ENCODE measurements around the gene MPPED2. TPM values are rescaled to one million over a fixed set of nuclear protein-coding genes. Genes with fewer than 3 reads are reported as not detected.

MPPED2 gene
- total RNA-seq, 5 donors from 2014 or later (not counting 1 experiment from before 2014, with no cell fraction given): 0.58 to 8.1 (median 0.99) TPM

- Histone ChIP-seq H3K4me1 (ENCODE audit: control insufficient read depth in 1 of 2, extremely low read depth in 1 of 2, insufficient read depth in 2 of 2, low read length in 2 of 2) (no peaks in the 10 kb centered on the region), H3K36me3 (ENCODE audit: control insufficient read depth in 2 of 2, extremely low read depth in 1 of 2, insufficient read depth in 1 of 2, low read length in 1 of 2) (no peaks in the 10 kb centered on the region), H3K4me3 (ENCODE audit: control insufficient read depth in 1 of 2, extremely low read depth in 1 of 2, low read length in 1 of 2) (no peak overlapping the region), H3K9me3 (no peaks in the 10 kb centered on the region), H3K27me3 (replicated peaks in 1 of 2; ENCODE audit: control insufficient read depth in 2 of 2, extremely low read depth in 1 of 2, insufficient read depth in 2 of 2, low read length in 1 of 2) (no peaks in the 10 kb centered on the region), H3K27ac (ENCODE audit: low read length) (no peak overlapping the region)
- Mint-ChIP-seq H3K4me3 (no peak overlapping the region), H3K9me3 (no peaks in the 10 kb centered on the region), H3K36me3 (no peaks in the 10 kb centered on the region), H3K27ac (no peak overlapping the region), H3K4me1 (no peaks in the 10 kb centered on the region), H3K27me3 (peaks cover 0 to 2% of the 10 kb centered on the region in 2 donors)
- no peak for ATAC-seq (replicated peaks in 1 of 4)
- WGBS (ENCODE audit: insufficient coverage): no CpG with 5 or more reads among the region's 1 CpG
- ChIA-PET CTCF (no interaction called here), POLR2A (no interaction called here)
- DNase-seq: no peak
Observed at GRCh38 chr11:30465623-30466022, 120.5 kb downstream of the MPPED2 start.

GRCh38 chr11:30465192-30465591 is 121.0 kb downstream of the MPPED2 start:
- Mint-ChIP-seq H3K27ac (no peak overlapping the region), H3K4me1 (no peaks in the 10 kb centered on the region), H3K27me3 (peaks cover 0 to 2% of the 10 kb centered on the region in 2 donors), H3K9me3 (no peaks in the 10 kb centered on the region), H3K36me3 (no peaks in the 10 kb centered on the region), H3K4me3 (no peak overlapping the region)
- Histone ChIP-seq H3K27ac (ENCODE audit: low read length) (no peak overlapping the region), H3K4me1 (ENCODE audit: control insufficient read depth in 1 of 2, extremely low read depth in 1 of 2, insufficient read depth in 2 of 2, low read length in 2 of 2) (no peaks in the 10 kb centered on the region), H3K9me3 (no peaks in the 10 kb centered on the region), H3K36me3 (ENCODE audit: control insufficient read depth in 2 of 2, extremely low read depth in 1 of 2, insufficient read depth in 1 of 2, low read length in 1 of 2) (no peaks in the 10 kb centered on the region), H3K27me3 (replicated peaks in 1 of 2; ENCODE audit: control insufficient read depth in 2 of 2, extremely low read depth in 1 of 2, insufficient read depth in 2 of 2, low read length in 1 of 2) (no peaks in the 10 kb centered on the region), H3K4me3 (ENCODE audit: control insufficient read depth in 1 of 2, extremely low read depth in 1 of 2, low read length in 1 of 2) (no peak overlapping the region)
- POLR2A ChIA-PET: no interaction called here
- no peak for DNase-seq
- ATAC-seq (replicated peaks in 1 of 4): no peak
- WGBS (ENCODE audit: insufficient coverage): no CpG with 5 or more reads among the region's 2 CpGs
- CTCF ChIA-PET: no interaction called here

- H3K27ac ChIP-seq (ENCODE audit: low read length): no peak overlapping the region
- H3K27me3 Mint-ChIP-seq: peaks cover 0 to under 1% of the 10 kb centered on the region in 2 donors
- DNase-seq (no peak), ATAC-seq (replicated peaks in 1 of 4) (no peak)
- no CpG with 5 or more reads among the region's 2 CpGs for WGBS (ENCODE audit: insufficient coverage)
- H3K9me3 Mint-ChIP-seq: no peaks in the 10 kb centered on the region
- no peaks in the 10 kb centered on the region for H3K36me3 ChIP-seq (ENCODE audit: control insufficient read depth in 2 of 2, extremely low read depth in 1 of 2, insufficient read depth in 1 of 2, low read length in 1 of 2)
- H3K27ac Mint-ChIP-seq: no peak overlapping the region
- no peak overlapping the region for H3K4me3 Mint-ChIP-seq
- no peaks in the 10 kb centered on the region for H3K9me3 ChIP-seq
- no peak overlapping the region for H3K4me3 ChIP-seq (ENCODE audit: control insufficient read depth in 1 of 2, extremely low read depth in 1 of 2, low read length in 1 of 2)
- no peaks in the 10 kb centered on the region for H3K27me3 ChIP-seq (replicated peaks in 1 of 2; ENCODE audit: control insufficient read depth in 2 of 2, extremely low read depth in 1 of 2, insufficient read depth in 2 of 2, low read length in 1 of 2)
- no peaks in the 10 kb centered on the region for H3K4me1 ChIP-seq (ENCODE audit: control insufficient read depth in 1 of 2, extremely low read depth in 1 of 2, insufficient read depth in 2 of 2, low read length in 2 of 2)
- POLR2A ChIA-PET: no interaction called here
- CTCF ChIA-PET: no interaction called here
- no peaks in the 10 kb centered on the region for H3K4me1 Mint-ChIP-seq
- H3K36me3 Mint-ChIP-seq: no peaks in the 10 kb centered on the region
Observed at GRCh38 chr11:30463266-30463665, 122.9 kb downstream of the MPPED2 start.

- Histone ChIP-seq H3K27ac (ENCODE audit: low read length) (no peak overlapping the region), H3K36me3 (ENCODE audit: control insufficient read depth in 2 of 2, extremely low read depth in 1 of 2, insufficient read depth in 1 of 2, low read length in 1 of 2) (no peaks in the 10 kb centered on the region), H3K9me3 (no peaks in the 10 kb centered on the region), H3K4me3 (ENCODE audit: control insufficient read depth in 1 of 2, extremely low read depth in 1 of 2, low read length in 1 of 2) (no peak overlapping the region), H3K27me3 (replicated peaks in 1 of 2; ENCODE audit: control insufficient read depth in 2 of 2, extremely low read depth in 1 of 2, insufficient read depth in 2 of 2, low read length in 1 of 2) (no peaks in the 10 kb centered on the region), H3K4me1 (ENCODE audit: control insufficient read depth in 1 of 2, extremely low read depth in 1 of 2, insufficient read depth in 2 of 2, low read length in 2 of 2) (no peaks in the 10 kb centered on the region)
- Mint-ChIP-seq H3K9me3 (no peaks in the 10 kb centered on the region), H3K27ac (no peak overlapping the region), H3K4me1 (no peaks in the 10 kb centered on the region), H3K4me3 (no peak overlapping the region), H3K27me3 (no peaks in the 10 kb centered on the region), H3K36me3 (no peaks in the 10 kb centered on the region)
- DNase-seq (no peak), ATAC-seq (replicated peaks in 1 of 4) (no peak)
- POLR2A ChIA-PET: no interaction called here
- CTCF ChIA-PET: no interaction called here
- no CpG with 5 or more reads among the region's 3 CpGs for WGBS (ENCODE audit: insufficient coverage)
Observed at GRCh38 chr11:30462421-30462820, 123.7 kb downstream of the MPPED2 start.

- H3K4me1 Mint-ChIP-seq: no peaks in the 10 kb centered on the region
- ATAC-seq (replicated peaks in 1 of 4) (no peak), DNase-seq (no peak)
- no peak overlapping the region for H3K4me3 ChIP-seq (ENCODE audit: control insufficient read depth in 1 of 2, extremely low read depth in 1 of 2, low read length in 1 of 2)
- H3K9me3 Mint-ChIP-seq: no peaks in the 10 kb centered on the region
- CTCF ChIA-PET: no interaction called here
- H3K27ac Mint-ChIP-seq: no peak overlapping the region
- H3K36me3 ChIP-seq (ENCODE audit: control insufficient read depth in 2 of 2, extremely low read depth in 1 of 2, insufficient read depth in 1 of 2, low read length in 1 of 2): no peaks in the 10 kb centered on the region
- no peaks in the 10 kb centered on the region for H3K36me3 Mint-ChIP-seq
- H3K4me3 Mint-ChIP-seq: no peak overlapping the region
- WGBS (ENCODE audit: insufficient coverage): 45% methylated on average over 3 of the region's 3 CpGs
- H3K27ac ChIP-seq (ENCODE audit: low read length): no peak overlapping the region
- no peaks in the 10 kb centered on the region for H3K9me3 ChIP-seq
- no peaks in the 10 kb centered on the region for H3K27me3 Mint-ChIP-seq
- no peaks in the 10 kb centered on the region for H3K27me3 ChIP-seq (replicated peaks in 1 of 2; ENCODE audit: control insufficient read depth in 2 of 2, extremely low read depth in 1 of 2, insufficient read depth in 2 of 2, low read length in 1 of 2)
- POLR2A ChIA-PET: no interaction called here
- H3K4me1 ChIP-seq (ENCODE audit: control insufficient read depth in 1 of 2, extremely low read depth in 1 of 2, insufficient read depth in 2 of 2, low read length in 2 of 2): no peaks in the 10 kb centered on the region
Observed at GRCh38 chr11:30459821-30460220, 126.3 kb downstream of the MPPED2 start.

GRCh38 chr11:30459306-30459705 is 126.8 kb downstream of the MPPED2 start:
- POLR2A ChIA-PET: no interaction called here
- peaks cover 0 to 2% of the 10 kb centered on the region in 2 donors for H3K27me3 Mint-ChIP-seq
- DNase-seq (no peak), ATAC-seq (replicated peaks in 1 of 4) (no peak)
- H3K36me3 ChIP-seq (ENCODE audit: control insufficient read depth in 2 of 2, extremely low read depth in 1 of 2, insufficient read depth in 1 of 2, low read length in 1 of 2): no peaks in the 10 kb centered on the region
- no peaks in the 10 kb centered on the region for H3K27me3 ChIP-seq (replicated peaks in 1 of 2; ENCODE audit: control insufficient read depth in 2 of 2, extremely low read depth in 1 of 2, insufficient read depth in 2 of 2, low read length in 1 of 2)
- 57% methylated on average over 1 of the region's 3 CpGs for WGBS (ENCODE audit: insufficient coverage)
- CTCF ChIA-PET: no interaction called here
- no peak overlapping the region for H3K27ac ChIP-seq (ENCODE audit: low read length)
- no peak overlapping the region for H3K4me3 Mint-ChIP-seq
- H3K9me3 ChIP-seq: no peaks in the 10 kb centered on the region
- no peaks in the 10 kb centered on the region for H3K4me1 ChIP-seq (ENCODE audit: control insufficient read depth in 1 of 2, extremely low read depth in 1 of 2, insufficient read depth in 2 of 2, low read length in 2 of 2)
- no peaks in the 10 kb centered on the region for H3K36me3 Mint-ChIP-seq
- H3K27ac Mint-ChIP-seq: no peak overlapping the region
- H3K4me3 ChIP-seq (ENCODE audit: control insufficient read depth in 1 of 2, extremely low read depth in 1 of 2, low read length in 1 of 2): no peak overlapping the region
- H3K9me3 Mint-ChIP-seq: no peaks in the 10 kb centered on the region
- no peaks in the 10 kb centered on the region for H3K4me1 Mint-ChIP-seq

GRCh38 chr11:30458541-30458940 is 127.6 kb downstream of the MPPED2 start:
- H3K9me3 ChIP-seq: no peaks in the 10 kb centered on the region
- Mint-ChIP-seq H3K36me3 (no peaks in the 10 kb centered on the region), H3K9me3 (no peaks in the 10 kb centered on the region), H3K27ac (no peak overlapping the region), H3K4me1 (no peaks in the 10 kb centered on the region), H3K27me3 (peaks cover 0 to 2% of the 10 kb centered on the region in 2 donors), H3K4me3 (no peak overlapping the region)
- H3K27ac ChIP-seq (ENCODE audit: low read length): no peak overlapping the region
- CTCF ChIA-PET: no interaction called here
- no peaks in the 10 kb centered on the region for H3K27me3 ChIP-seq (replicated peaks in 1 of 2; ENCODE audit: control insufficient read depth in 2 of 2, extremely low read depth in 1 of 2, insufficient read depth in 2 of 2, low read length in 1 of 2)
- POLR2A ChIA-PET: no interaction called here
- WGBS (ENCODE audit: insufficient coverage): no CpG with 5 or more reads among the region's 3 CpGs
- H3K4me3 ChIP-seq (ENCODE audit: control insufficient read depth in 1 of 2, extremely low read depth in 1 of 2, low read length in 1 of 2): no peak overlapping the region
- H3K4me1 ChIP-seq (ENCODE audit: control insufficient read depth in 1 of 2, extremely low read depth in 1 of 2, insufficient read depth in 2 of 2, low read length in 2 of 2): no peaks in the 10 kb centered on the region
- DNase-seq (no peak), ATAC-seq (replicated peaks in 1 of 4) (no peak)
- H3K36me3 ChIP-seq (ENCODE audit: control insufficient read depth in 2 of 2, extremely low read depth in 1 of 2, insufficient read depth in 1 of 2, low read length in 1 of 2): no peaks in the 10 kb centered on the region

Measured in T-cell (primary cell).